ENCODE results near the gene SIRT2. TPM values are rescaled to one million over a fixed set of nuclear protein-coding genes. Genes with fewer than 3 reads are reported as not detected.
A peak's percentile ranks its signal among the peaks of the same experiment; 100 is the strongest.

The SIRT2 gene
- total and polyA plus RNA-seq, 2 of the 8 experiments (the other 6 are each of a cell fraction or from before 2014, with no cell fraction given), result 6.5 to 10.0 TPM

- no peak overlapping the region for H2BK15ac ChIP-seq (ENCODE audit: low read length)
- H3K79me1 ChIP-seq (ENCODE audit: low read depth, low read length), result no peaks in the 10 kb centered on the region
- FAIRE-seq (no peak), DNase-seq (ENCODE audit: low read depth in 1 of 2, low spot score in 2 of 2) (no peak)
- H3K14ac ChIP-seq (ENCODE audit: insufficient read length), result no peak overlapping the region
- no peak overlapping the region for H2AFZ ChIP-seq (ENCODE audit: low read length)
- H3K36me3 ChIP-seq (ENCODE audit: control insufficient read depth in 2 of 4, insufficient read depth in 4 of 4, low read length in 3 of 4), result no peaks in the 10 kb centered on the region
- H2BK20ac ChIP-seq (ENCODE audit: low read length), result no peak overlapping the region
- no peak overlapping the region for H2AK5ac ChIP-seq (ENCODE audit: low read depth, low read length)
- no peak overlapping the region for H3K4me2 ChIP-seq (ENCODE audit: insufficient read depth in 1 of 2, low read depth in 2 of 2, low read length in 2 of 2)
- no peak overlapping the region for H3K4ac ChIP-seq (replicated peaks; ENCODE audit: insufficient read length, low read depth, low read length)
- ChIA-PET POLR2A (ENCODE audit: partially characterized antibody) (interaction anchor here (0.6 to 6.1 kb wide), 4 partner anchors 10 to 195 kb away, joined by 4 to 35 read pairs (median 4); no protein-coding TSS in a partner anchor), CTCF (ENCODE audit: partially characterized antibody) (interaction anchor here (0.7 to 2.5 kb wide), 4 partner anchors 11 to 29 kb away, joined by 4 to 20 read pairs (median 6); no protein-coding TSS in a partner anchor)
- H4K20me1 ChIP-seq (replicated peaks in 1 of 2; ENCODE audit: control insufficient read depth in 1 of 2, insufficient read depth in 2 of 2, low read length in 2 of 2), result no peaks in the 10 kb centered on the region
- H3K27ac ChIP-seq (ENCODE audit: low read depth, low read length), result no peak overlapping the region
- 0 out of 2 replicates have a peak overlapping the region, but pooled peaks have one; percentile 21 for H4K8ac ChIP-seq (ENCODE audit: extremely low read depth, insufficient read depth, low read length)
- H2BK120ac ChIP-seq (replicated peaks; ENCODE audit: low read depth, low read length), result no peak overlapping the region
- no peak overlapping the region for H3K4me3 ChIP-seq (ENCODE audit: extremely low read depth in 1 of 4, insufficient read depth in 2 of 4, low read depth in 3 of 4, low read length in 4 of 4)
- H3K18ac ChIP-seq (ENCODE audit: extremely low read depth, low read length), result no peak overlapping the region
- no peak overlapping the region for H3K23ac ChIP-seq (ENCODE audit: insufficient read length)
- no peak overlapping the region for H2BK12ac ChIP-seq (ENCODE audit: low read depth, low read length)
- peaks cover 0 to 8% (median 3%) of the 10 kb centered on the region in 4 experiments; a peak in 6 of 7 replicates for H3K4me1 ChIP-seq (replicated peaks in 1 of 4; ENCODE audit: control insufficient read depth in 3 of 4, insufficient read depth in 4 of 4, low read length in 3 of 4)
- 90% methylated on average over 12 of the region's 19 CpGs; no CpG with 5 or more reads in 1 of the 2 experiments for WGBS, 2 experiments (ENCODE audit: extremely low coverage in 1 of 2, insufficient coverage in 1 of 2, insufficient read length in 1 of 2, insufficient replicate concordance in 2 of 2, low coverage in 1 of 2, low lambda C conversion rate in 2 of 2, missing lambda C conversion rate in 1 of 2)
- no peaks in the 10 kb centered on the region for H3K23me2 ChIP-seq (ENCODE audit: low read depth, low read length)
- no peaks in the 10 kb centered on the region for H3K79me2 ChIP-seq (ENCODE audit: control insufficient read depth in 1 of 2, insufficient read depth in 2 of 2, low read length in 2 of 2)
- no peaks in the 10 kb centered on the region for H3K9me3 ChIP-seq (ENCODE audit: insufficient read depth in 2 of 2, low read depth in 1 of 2, low read length in 1 of 2)
- H4K5ac ChIP-seq (ENCODE audit: insufficient read length, low read depth, low read length), result no peak overlapping the region
- no peaks in the 10 kb centered on the region for H3K27me3 ChIP-seq (replicated peaks in 1 of 4; ENCODE audit: control insufficient read depth in 3 of 4, extremely low read depth in 1 of 4, insufficient read depth in 3 of 4, low read length in 3 of 4)
- H4K91ac ChIP-seq (replicated peaks; ENCODE audit: insufficient read length, low read length), result no peak overlapping the region
- no peak overlapping the region for H2BK5ac ChIP-seq (ENCODE audit: low read depth, low read length)
- no peak overlapping the region for H3K56ac ChIP-seq (replicated peaks; ENCODE audit: insufficient read length, low read depth, low read length)
- H3K9ac ChIP-seq (replicated peaks in 1 of 4; ENCODE audit: extremely low read depth in 1 of 4, low read depth in 3 of 4, low read length in 3 of 4), result no peak overlapping the region
- TF ChIP-seq MAFK (IDR thresholded peaks at IDR 0.05; ENCODE audit: low read depth, low read length) (no peak), KDM5A (IDR thresholded peaks at IDR 0.05; ENCODE audit: low read length) (no peak), TAF7 (optimal IDR thresholded peaks at IDR 0.05; ENCODE audit: borderline replicate concordance, low read depth, low read length) (no peak), NRF1 (IDR thresholded peaks at IDR 0.05; ENCODE audit: low read depth, low read length) (no peak), CREB1 (IDR thresholded peaks at IDR 0.05) (no peak), KDM4A (IDR thresholded peaks at IDR 0.05; ENCODE audit: low read depth, low read length, severe bottlenecking) (no peak), CHD2 (IDR thresholded peaks at IDR 0.05; ENCODE audit: low read length) (no peak), USF2 (IDR thresholded peaks at IDR 0.05; ENCODE audit: low read length) (no peak), SIN3A (conservative IDR thresholded peaks at IDR 0.05 in 1 of 2, IDR thresholded peaks at IDR 0.05 in 1 of 2; ENCODE audit: low read depth in 1 of 2, low read length in 2 of 2) (no peak), E2F6 (IDR thresholded peaks at IDR 0.05) (no peak), SP1 (IDR thresholded peaks at IDR 0.05; ENCODE audit: low read depth, low read length) (no peak)
Observed at GRCh38 chr19:38880882-38881609, 18.4 kb downstream of the SIRT2 start.

Data from H1 (cell line).